ENCODE results near the gene TCF4.

TCF4 gene

GRCh38 chr18:55503167-55503820 is 84.7 kb downstream of the TCF4 start:
- DNase-seq (ENCODE audit: low read depth), result no peak

- DNase-seq (ENCODE audit: low read depth), result no peak
Observed at GRCh38 chr18:55501982-55502710, 85.8 kb downstream of the TCF4 start.

- DNase-seq (ENCODE audit: low read depth), result no peak
Observed at GRCh38 chr18:55501579-55501978, 86.4 kb downstream of the TCF4 start.

- DNase-seq (ENCODE audit: low read depth), result no peak
Observed at GRCh38 chr18:55500316-55501086, 87.5 kb downstream of the TCF4 start.

- DNase-seq (ENCODE audit: low read depth), result no peak
Observed at GRCh38 chr18:55499526-55499925, 88.5 kb downstream of the TCF4 start.

- DNase-seq (ENCODE audit: low read depth), result no peak
Observed at GRCh38 chr18:55497825-55498403, 90.1 kb downstream of the TCF4 start.

- DNase-seq (ENCODE audit: low read depth), result no peak
Observed at GRCh38 chr18:55494899-55495298, 93.1 kb downstream of the TCF4 start.

GRCh38 chr18:55494441-55494840 is 93.6 kb downstream of the TCF4 start:
- no peak for DNase-seq (ENCODE audit: low read depth)

- no peak for DNase-seq (ENCODE audit: low read depth)
Observed at GRCh38 chr18:55491616-55492015, 96.4 kb downstream of the TCF4 start.

- DNase-seq (ENCODE audit: low read depth), result no peak
Observed at GRCh38 chr18:55489034-55489986, 98.7 kb downstream of the TCF4 start.

- no peak for DNase-seq (ENCODE audit: low read depth)
Observed at GRCh38 chr18:55488473-55488872, 99.5 kb downstream of the TCF4 start.

- no peak for DNase-seq (ENCODE audit: low read depth)
Observed at GRCh38 chr18:55487997-55488396, 100.0 kb downstream of the TCF4 start.

- DNase-seq (ENCODE audit: low read depth), result no peak
Observed at GRCh38 chr18:55486936-55487335, 101.1 kb downstream of the TCF4 start.

GRCh38 chr18:55485666-55486065 is 102.3 kb downstream of the TCF4 start:
- DNase-seq (ENCODE audit: low read depth), result no peak

- no peak for DNase-seq (ENCODE audit: low read depth)
Observed at GRCh38 chr18:55484773-55485172, 103.2 kb downstream of the TCF4 start.

GRCh38 chr18:55483266-55483871 is 104.6 kb downstream of the TCF4 start:
- DNase-seq (ENCODE audit: low read depth), result no peak

- no peak for DNase-seq (ENCODE audit: low read depth)
Observed at GRCh38 chr18:55479656-55480420, 108.2 kb downstream of the TCF4 start.

- no peak for DNase-seq (ENCODE audit: low read depth)
Observed at GRCh38 chr18:55477860-55478581, 110.0 kb downstream of the TCF4 start.

- DNase-seq (ENCODE audit: low read depth), result no peak
Observed at GRCh38 chr18:55477499-55477859, 110.5 kb downstream of the TCF4 start.

GRCh38 chr18:55475916-55476315 is 112.1 kb downstream of the TCF4 start:
- no peak for DNase-seq (ENCODE audit: low read depth)

All from stimulated activated CD8-positive, alpha-beta memory T cell treated with anti-CD3 and anti-CD28 coated beads, Interleukin-15, amount 100 ng/mL, for 24 hours (primary cell).